Mesendoderm (in vitro differentiated cells): ENCODE data around the gene GMDS.
A peak's percentile ranks its signal among the peaks of the same experiment; 100 is the strongest.

Source experiments
- DNase-seq: peaks from one replicate; pipeline ENCODE4 v3.0.0; 2013
- H2AK5ac ChIP-seq: 2 replicates; pipeline ENCODE4 v1.6.1; 2013; ENCODE audit warnings: low read length, inconsistent platforms
- H2BK120ac ChIP-seq: 2 replicates; pipeline ENCODE4 v1.6.1; 2013; ENCODE audit warnings: low read depth, mild to moderate bottlenecking, low read length, moderate library complexity, mixed read lengths
- H2BK15ac ChIP-seq: replicated peaks from 2 replicates; pipeline ENCODE4 v1.6.1; 2013; ENCODE audit warnings: low read depth, mild to moderate bottlenecking, moderate library complexity
- H2BK5ac ChIP-seq: 2 replicates; pipeline ENCODE4 v1.6.1; 2013; ENCODE audit warnings: low read length, inconsistent platforms
- H3K18ac ChIP-seq: 2 replicates; pipeline ENCODE4 v1.6.1; 2013; ENCODE audit warnings: mild to moderate bottlenecking, low read length, mixed read lengths
- H3K23ac ChIP-seq: one replicate; pipeline ENCODE4 v1.6.1; 2013; ENCODE audit warnings: low read length
- H3K27ac ChIP-seq: 2 replicates; pipeline ENCODE4 v1.5.1; 2013; ENCODE audit warnings: low read depth, mild to moderate bottlenecking, inconsistent platforms, low read length, moderate library complexity
- H3K27me3 ChIP-seq: 2 replicates; pipeline ENCODE4 v1.6.1; 2013; ENCODE audit warnings: low read length, control low read depth, mild to moderate bottlenecking, inconsistent platforms; ENCODE audit not compliant: insufficient read depth, poor library complexity
- H3K36me3 ChIP-seq: 2 replicates; pipeline ENCODE4 v1.6.1; 2013; ENCODE audit warnings: low read length, inconsistent platforms; ENCODE audit not compliant: control insufficient read depth, insufficient read depth
- H3K4ac ChIP-seq: one replicate; pipeline ENCODE4 v1.6.1; 2013; ENCODE audit warnings: low read depth, mild to moderate bottlenecking, low read length, moderate library complexity
- H3K4me1 ChIP-seq: 2 replicates; pipeline ENCODE4 v1.6.1; 2013; ENCODE audit warnings: low read depth, low read length, inconsistent platforms; ENCODE audit not compliant: control insufficient read depth
- H3K4me2 ChIP-seq: 2 replicates; pipeline ENCODE4 v1.6.1; 2013; ENCODE audit warnings: low read length
- H3K4me3 ChIP-seq: 2 replicates; pipeline ENCODE4 v1.5.1; 2013; ENCODE audit warnings: mild to moderate bottlenecking, low read length
- H3K56ac ChIP-seq: one replicate; pipeline ENCODE4 v1.6.1; 2013; ENCODE audit warnings: low read length
- H3K79me1 ChIP-seq: 2 replicates; pipeline ENCODE4 v1.6.1; 2013; ENCODE audit warnings: low read length, inconsistent platforms
- H3K79me2 ChIP-seq: 2 replicates; pipeline ENCODE4 v1.6.1; 2013; ENCODE audit warnings: mild to moderate bottlenecking, low read length; ENCODE audit not compliant: control insufficient read depth, insufficient read depth
- H3K9ac ChIP-seq: 2 replicates; pipeline ENCODE4 v1.6.1; 2013; ENCODE audit warnings: low read length, inconsistent platforms
- H4K5ac ChIP-seq: one replicate; pipeline ENCODE4 v1.6.1; 2013; ENCODE audit warnings: low read length
- H4K8ac ChIP-seq: one replicate; pipeline ENCODE4 v1.6.1; 2013; ENCODE audit warnings: low read depth, mild to moderate bottlenecking, control low read depth, low read length, moderate library complexity
- WGBS: extraction: QIAGEN DNeasy Blood & Tissue Kit; methylation state at CpG from one replicate; pipeline ENCODE4 v1.1.7; 2013; ENCODE audit warnings: low lambda C conversion rate, missing lambda C conversion rate; ENCODE audit not compliant: insufficient coverage; ENCODE audit errors: extremely low coverage; 5-methylcytosine and 5-hydroxymethylcytosine counted together

Gene GMDS

DNA sequence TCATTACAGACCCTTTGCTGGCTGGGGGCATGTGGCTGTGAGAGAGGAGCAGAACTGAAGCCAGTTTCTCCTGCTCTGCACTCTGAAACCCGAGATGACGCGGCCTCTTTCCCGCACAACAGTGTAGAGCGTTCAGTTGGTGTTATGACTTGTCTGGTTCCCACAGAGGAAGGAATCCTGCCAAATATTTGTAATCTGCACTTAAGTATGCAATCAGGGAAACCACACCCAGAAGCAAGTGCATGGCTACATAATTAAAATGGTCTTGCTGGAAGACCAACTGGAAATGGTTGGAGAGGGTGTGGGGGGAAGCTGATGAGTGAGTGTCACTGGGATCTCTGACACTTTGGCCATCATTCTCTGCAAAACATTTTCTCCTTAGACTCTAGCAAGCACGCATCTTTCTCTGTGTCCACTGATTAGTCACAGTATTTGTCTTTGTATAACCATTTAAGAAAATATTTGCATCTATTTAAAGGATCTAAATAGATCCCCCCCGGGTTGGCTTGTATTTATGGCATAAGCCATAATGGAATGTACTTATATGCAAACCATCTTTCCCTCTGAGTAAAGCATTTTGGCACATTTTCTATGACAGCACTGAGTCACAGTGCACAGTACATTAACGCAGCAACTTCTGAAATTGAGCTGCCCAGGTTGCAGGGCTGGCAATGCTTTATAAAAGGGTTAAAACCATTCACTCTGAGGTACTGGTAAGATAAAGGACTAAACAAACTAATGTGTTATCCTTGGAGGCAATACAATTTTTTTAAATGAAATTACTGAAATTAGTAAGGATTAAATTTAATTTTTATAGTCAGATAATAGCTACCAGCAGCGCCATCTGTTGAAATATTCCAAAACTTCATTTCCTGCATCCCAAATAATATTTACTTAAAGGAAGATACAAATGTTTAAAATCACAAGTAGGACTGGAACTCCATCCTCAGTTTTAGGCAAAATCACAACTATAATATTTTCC is 559.0 kb downstream of the GMDS start:
- Histone ChIP-seq H3K23ac (no peak overlapping the region), H3K4ac (no peak overlapping the region), H3K27me3 (no peaks in the 10 kb centered on the region), H3K4me3 (no peak overlapping the region), H2BK5ac (no peak overlapping the region), H3K18ac (no peak overlapping the region), H3K4me2 (no peak overlapping the region), H3K4me1 (peaks cover 2% of the 10 kb centered on the region), H3K9ac (no peak overlapping the region), H3K56ac (no peak overlapping the region), H2BK15ac (no peak overlapping the region), H3K79me1 (no peaks in the 10 kb centered on the region), H2AK5ac (no peak overlapping the region), H3K27ac (no peak overlapping the region), H4K8ac (no peak overlapping the region), H3K79me2 (no peaks in the 10 kb centered on the region), H3K36me3 (no peaks in the 10 kb centered on the region), H4K5ac (no peak overlapping the region), H2BK120ac (no peak overlapping the region)
- DNase-seq: no peak
- no CpG with 5 or more reads among the region's 9 CpGs for WGBS

DNA sequence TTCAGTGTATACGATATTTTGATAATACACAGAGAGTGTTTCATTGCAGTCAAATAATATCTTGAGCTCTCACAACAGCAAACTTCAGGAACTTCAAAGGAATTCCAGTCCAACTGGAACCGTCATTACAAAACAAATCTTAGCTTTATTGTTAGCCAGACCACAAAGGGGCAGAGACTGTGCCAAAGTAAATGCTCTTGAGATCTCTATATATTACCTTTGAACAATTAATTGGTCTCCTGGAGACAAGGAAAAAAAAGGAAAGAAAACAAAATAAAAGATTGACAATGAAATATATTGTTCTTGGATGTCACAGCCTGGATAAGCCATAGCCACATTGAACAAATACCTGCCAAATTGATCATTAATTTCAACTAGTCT is 565.7 kb downstream of the GMDS start:
- Histone ChIP-seq H2BK120ac (no peak overlapping the region), H3K4me1 (no peaks in the 10 kb centered on the region), H3K4me2 (no peak overlapping the region), H3K23ac (no peak overlapping the region), H3K27me3 (no peaks in the 10 kb centered on the region), H3K4me3 (no peak overlapping the region), H2AK5ac (no peak overlapping the region), H3K79me1 (no peaks in the 10 kb centered on the region), H4K5ac (no peak overlapping the region), H3K79me2 (no peaks in the 10 kb centered on the region), H3K56ac (no peak overlapping the region), H3K9ac (no peak overlapping the region), H2BK15ac (no peak overlapping the region), H3K18ac (no peak overlapping the region), H3K4ac (no peak overlapping the region), H4K8ac (no peak overlapping the region), H2BK5ac (no peak overlapping the region), H3K36me3 (no peaks in the 10 kb centered on the region), H3K27ac (no peak overlapping the region)
- DNase-seq: no peak
- WGBS: no CpG with 5 or more reads among the region's 2 CpGs

- WGBS: no CpG with 5 or more reads among the region's 13 CpGs
- H3K27me3 ChIP-seq: no peaks in the 10 kb centered on the region
- H4K8ac ChIP-seq: no peak overlapping the region
- H2AK5ac ChIP-seq: no peak overlapping the region
- H3K4ac ChIP-seq: no peak overlapping the region
- no peak overlapping the region for H2BK15ac ChIP-seq
- no peak overlapping the region for H3K4me3 ChIP-seq
- DNase-seq: no peak
- H3K79me2 ChIP-seq: no peaks in the 10 kb centered on the region
- no peak overlapping the region for H3K56ac ChIP-seq
- H2BK5ac ChIP-seq: no peak overlapping the region
- no peak overlapping the region for H3K4me2 ChIP-seq
- H3K79me1 ChIP-seq: no peaks in the 10 kb centered on the region
- H3K18ac ChIP-seq: no peak overlapping the region
- H3K9ac ChIP-seq: no peak overlapping the region
- H3K36me3 ChIP-seq: no peaks in the 10 kb centered on the region
- H3K27ac ChIP-seq: no peak overlapping the region
- no peak overlapping the region for H3K23ac ChIP-seq
- H3K4me1 ChIP-seq: no peaks in the 10 kb centered on the region
- H4K5ac ChIP-seq: no peak overlapping the region
- H2BK120ac ChIP-seq: no peak overlapping the region
Measured at GRCh38 chr6:1679031-1679687, 566.2 kb downstream of the GMDS start.

DNA sequence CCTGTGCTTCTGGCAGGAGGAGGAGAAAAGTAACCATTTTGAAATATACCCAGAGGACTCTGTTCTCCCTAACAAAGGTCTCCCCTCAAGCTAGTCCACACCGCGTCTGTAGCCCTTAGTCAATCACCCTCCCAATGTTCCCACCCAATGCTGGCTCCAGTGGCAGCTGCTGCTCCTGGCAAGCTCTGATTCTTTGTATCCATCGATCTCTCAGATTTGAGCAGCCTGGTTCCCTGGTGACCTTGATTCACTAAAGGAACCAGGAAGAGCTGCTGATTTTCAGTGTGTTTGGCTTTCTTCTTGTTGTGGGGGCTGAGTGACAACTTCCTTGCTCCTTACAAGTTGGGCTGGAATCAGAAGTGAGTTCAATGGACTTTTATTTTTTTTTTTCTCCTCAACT is 567.2 kb downstream of the GMDS start:
- no peak overlapping the region for H3K27ac ChIP-seq
- no peaks in the 10 kb centered on the region for H3K79me1 ChIP-seq
- H3K23ac ChIP-seq: no peak overlapping the region
- WGBS: no CpG with 5 or more reads among the region's 3 CpGs
- no peaks in the 10 kb centered on the region for H3K79me2 ChIP-seq
- no peak overlapping the region for H4K8ac ChIP-seq
- no peak overlapping the region for H3K4me3 ChIP-seq
- peak; percentile 5 for DNase-seq
- no peak overlapping the region for H2BK15ac ChIP-seq
- no peak overlapping the region for H4K5ac ChIP-seq
- H3K4ac ChIP-seq: no peak overlapping the region
- H3K4me1 ChIP-seq: no peaks in the 10 kb centered on the region
- no peak overlapping the region for H2BK5ac ChIP-seq
- no peaks in the 10 kb centered on the region for H3K27me3 ChIP-seq
- no peak overlapping the region for H2AK5ac ChIP-seq
- no peak overlapping the region for H2BK120ac ChIP-seq
- H3K56ac ChIP-seq: no peak overlapping the region
- no peak overlapping the region for H3K18ac ChIP-seq
- H3K36me3 ChIP-seq: no peaks in the 10 kb centered on the region
- H3K9ac ChIP-seq: no peak overlapping the region
- no peak overlapping the region for H3K4me2 ChIP-seq

DNA sequence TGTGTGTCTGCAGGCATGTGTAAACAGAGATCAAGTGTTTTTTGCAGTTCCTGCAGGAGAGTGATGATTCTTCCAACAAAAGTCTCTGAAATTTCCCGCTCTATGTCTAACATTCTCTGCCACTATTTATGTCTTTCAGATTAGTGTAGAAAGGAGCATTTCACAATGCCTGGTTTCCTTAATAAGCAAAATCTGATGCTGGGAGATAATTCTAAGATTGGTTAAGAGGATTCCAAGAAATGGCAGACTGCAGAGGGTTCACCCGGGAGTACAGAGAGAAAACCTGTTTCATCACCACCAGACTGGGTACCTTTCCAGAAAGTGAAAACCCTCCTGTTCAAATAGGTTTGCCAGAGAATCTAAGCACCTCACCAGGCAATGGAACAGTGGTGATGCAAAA is 573.0 kb downstream of the GMDS start:
- Histone ChIP-seq H3K27ac (no peak overlapping the region), H3K4me1 (no peaks in the 10 kb centered on the region), H3K4me2 (no peak overlapping the region)

More for the DNA sequence above, 573.0 kb downstream of the GMDS start:
- Histone ChIP-seq H4K8ac (no peak overlapping the region), H2BK15ac (no peak overlapping the region), H2AK5ac (no peak overlapping the region), H4K5ac (no peak overlapping the region), H2BK5ac (no peak overlapping the region), H3K4ac (no peak overlapping the region), H3K4me3 (no peak overlapping the region), H3K79me2 (no peaks in the 10 kb centered on the region), H3K18ac (no peak overlapping the region), H3K23ac (no peak overlapping the region), H3K27me3 (no peaks in the 10 kb centered on the region), H2BK120ac (no peak overlapping the region), H3K36me3 (no peaks in the 10 kb centered on the region), H3K9ac (no peak overlapping the region), H3K79me1 (no peaks in the 10 kb centered on the region), H3K56ac (no peak overlapping the region)
- no peak for DNase-seq
- no CpG with 5 or more reads among the region's 2 CpGs for whole genome bisulfite sequencing
